HG03175 (cell line): ENCODE results near the gene FCER2.
"Not testable (repeated sequence)": the region's sequence is repeated elsewhere in the genome, so short reads cannot be mapped to it uniquely, and the experiment has no call there.

Experiments used
- ATAC-seq: cut with Tn5 transposase; IDR thresholded peaks from one replicate; pipeline ENCODE4 v1.9.1; 2021; ENCODE audit warnings: mild to moderate bottlenecking, moderate library complexity; ENCODE audit not compliant: unreplicated experiment

The FCER2 gene

GRCh38 chr19:7701654-7702457 is at the start of gene FCER2:
Gene FCER2 (minus strand): TSS chr19:7702131. CDS start chr19:7699760, 2,371 bp downstream.
- peak; percentile 59 for ATAC-seq

DNA sequence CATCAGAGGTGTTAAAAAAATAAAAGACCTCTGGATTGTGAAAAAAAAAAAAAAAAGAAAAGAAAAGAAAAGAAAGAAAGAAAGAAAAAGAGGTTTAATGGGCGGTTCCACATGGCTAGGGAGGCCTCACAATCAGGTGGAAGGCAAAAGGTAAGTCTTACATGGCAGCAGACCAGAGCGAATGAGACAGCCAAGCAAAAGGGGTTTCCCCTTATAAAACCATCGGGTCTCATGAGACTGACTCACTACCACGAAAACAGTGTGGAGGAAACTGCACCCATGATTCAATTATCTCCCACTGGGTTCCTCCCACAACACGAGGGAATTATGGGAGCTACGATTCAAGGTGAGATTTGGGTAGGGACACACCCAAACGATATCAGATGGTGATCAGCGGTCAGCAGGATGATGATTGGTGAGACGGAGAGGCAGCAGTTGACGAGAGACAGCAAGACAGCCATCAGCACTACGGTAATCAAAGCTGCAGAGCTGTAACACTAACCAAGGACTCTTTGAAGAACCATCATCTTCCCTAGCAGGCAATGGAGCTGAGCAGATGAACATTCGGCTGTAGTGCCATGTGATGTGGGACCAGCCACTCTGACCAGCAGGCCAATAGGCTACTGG is 49.3 kb upstream of the FCER2 start:
- ATAC-seq = no peak

DNA sequence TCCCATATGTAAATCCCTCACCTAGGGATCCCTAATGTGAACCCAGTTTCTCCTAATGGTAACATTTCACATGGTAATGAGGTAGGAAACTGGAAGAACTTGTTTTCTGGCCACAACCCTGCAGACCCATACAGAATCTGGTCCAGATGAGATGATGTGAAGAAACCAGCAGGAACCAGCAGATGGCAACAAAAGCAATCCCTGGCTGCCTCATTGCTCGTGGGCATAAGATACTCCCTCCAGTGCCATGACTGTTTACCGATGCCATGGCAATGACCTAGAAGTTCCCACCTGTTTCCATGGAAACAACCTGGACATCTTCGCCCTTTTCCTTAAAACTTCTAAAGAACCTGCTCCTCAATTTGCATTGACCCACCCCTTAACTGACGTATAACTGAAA is 46.8 kb upstream of the FCER2 start:
- ATAC-seq = no peak

- ATAC-seq = no peak
These were observed 46.2 kb upstream of the FCER2 start for GRCh38 chr19:7748171-7748570.

DNA sequence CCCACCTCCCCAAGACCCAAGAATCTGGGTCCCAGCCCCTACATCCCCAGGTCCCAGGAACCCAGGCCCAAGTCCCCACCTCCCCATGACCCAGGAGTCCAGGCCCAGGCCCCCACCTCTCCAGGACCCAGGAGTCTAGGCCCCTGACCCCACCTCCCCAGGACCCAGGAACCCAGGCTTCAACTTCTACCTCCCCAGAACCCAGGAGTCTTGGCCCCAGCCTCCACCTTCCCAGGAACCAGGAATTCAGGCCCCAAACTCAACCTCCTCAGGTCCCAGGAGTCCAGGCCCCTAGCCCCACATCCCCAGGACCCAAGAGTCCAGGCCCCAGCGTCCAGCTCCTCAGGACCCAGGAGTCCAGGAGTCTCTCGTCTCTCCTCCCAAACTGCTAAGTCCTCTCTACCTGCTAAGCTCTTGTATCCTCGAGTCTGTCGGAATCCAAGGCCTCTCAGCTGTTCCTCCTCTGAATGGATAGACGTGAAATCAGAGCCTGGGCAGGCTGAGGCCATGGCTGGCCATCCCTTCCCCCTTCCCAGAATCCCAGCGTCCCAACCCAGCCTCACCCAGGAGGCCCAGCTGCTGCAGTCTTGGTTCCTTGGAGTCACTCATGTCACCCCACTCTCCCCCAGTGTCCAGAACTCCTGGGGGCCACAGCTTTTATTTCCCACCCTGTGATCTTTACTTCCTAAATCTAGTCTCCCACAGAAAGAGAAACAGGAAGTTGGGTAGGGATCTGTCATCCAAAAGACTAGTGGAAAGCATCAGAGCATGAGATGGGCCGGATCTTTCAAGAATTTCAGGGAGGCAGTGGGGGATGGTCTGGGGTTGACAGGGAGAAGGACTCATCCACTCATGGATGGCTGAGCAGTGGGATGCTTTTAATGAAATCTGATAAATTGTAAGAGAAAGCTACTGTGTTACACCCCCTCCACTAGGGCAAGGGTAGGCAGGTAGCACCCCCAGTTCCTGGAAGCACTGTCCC is 45.3 kb upstream of the FCER2 start, which contains the start of gene CD209:
TSS of gene CD209 (minus strand) at position 632 of the 982 bp plus-strand sequence. CDS start at position 609, 23 bp downstream.
- ATAC-seq = no peak

DNA sequence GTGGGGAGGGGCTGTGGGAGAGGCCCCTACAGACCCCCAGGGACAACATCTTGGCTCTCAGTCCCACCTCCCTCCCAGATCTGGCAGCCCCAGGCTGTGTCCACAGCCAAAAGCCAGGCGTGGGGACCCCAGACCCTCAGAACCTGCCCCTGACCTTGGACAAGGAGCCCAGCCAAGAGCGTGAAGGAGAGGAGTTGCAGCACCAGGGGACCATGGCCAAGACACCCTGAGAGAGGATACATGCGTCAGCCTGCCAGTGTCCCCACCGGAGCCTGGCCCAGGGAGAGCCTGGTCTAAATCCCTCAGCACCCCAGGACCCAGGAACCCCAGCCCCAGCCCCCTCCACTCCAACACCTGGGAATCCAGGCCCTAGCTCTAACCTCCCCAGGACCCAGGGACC is 44.4 kb upstream of the FCER2 start:
- not testable (repeated sequence) for ATAC-seq

GRCh38 chr19:7744871-7745650 is 43.1 kb upstream of the FCER2 start:
- ATAC-seq = no peak

DNA sequence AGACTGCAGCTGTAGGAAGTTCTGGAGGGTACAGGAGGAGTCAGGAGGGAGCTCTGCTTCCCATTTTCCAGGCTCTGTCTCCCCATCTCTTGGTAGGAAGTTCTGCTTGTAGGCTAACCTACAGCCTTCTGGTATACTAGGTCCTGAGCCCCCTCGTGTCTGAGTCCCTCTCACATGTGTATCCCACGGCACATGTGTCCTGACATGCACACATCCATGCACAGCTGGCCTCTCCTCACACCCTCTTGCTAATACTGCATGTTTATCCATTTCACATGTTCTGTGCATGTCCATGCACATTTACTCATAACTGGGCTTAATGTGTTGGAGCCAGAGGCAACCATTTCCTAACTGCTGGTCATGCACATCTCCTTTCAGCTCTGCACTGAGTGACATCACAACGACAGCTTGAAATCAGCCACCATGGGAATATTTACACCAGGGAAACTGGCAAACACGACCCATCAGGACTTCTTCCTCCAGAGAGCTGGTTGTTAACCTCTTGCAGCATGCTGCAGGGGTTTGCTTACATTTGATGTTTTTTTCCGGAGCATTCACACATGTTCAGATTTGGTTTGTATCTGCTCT is 42.4 kb upstream of the FCER2 start:
- no peak for ATAC-seq

DNA sequence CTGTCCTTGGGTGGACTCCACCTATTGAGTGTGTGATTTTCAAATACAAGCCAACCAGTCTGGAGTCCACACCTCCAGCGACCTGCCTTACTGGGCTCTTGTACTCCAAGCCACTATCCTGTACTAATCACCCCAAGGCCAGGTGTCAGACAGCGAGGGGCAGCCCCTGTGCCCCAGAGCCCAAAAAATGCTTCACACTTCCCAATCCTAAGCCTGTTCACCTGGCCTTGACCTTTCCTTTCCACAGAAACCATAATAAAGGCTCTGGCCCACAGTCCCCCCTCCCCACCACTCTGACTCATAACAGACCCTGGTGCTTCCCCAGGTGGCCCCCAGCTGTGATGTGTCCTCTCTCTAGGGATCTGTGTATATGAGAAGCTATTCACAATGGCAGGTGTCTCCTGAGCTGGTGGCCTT is 41.5 kb upstream of the FCER2 start:
- ATAC-seq = peak; percentile 57

DNA sequence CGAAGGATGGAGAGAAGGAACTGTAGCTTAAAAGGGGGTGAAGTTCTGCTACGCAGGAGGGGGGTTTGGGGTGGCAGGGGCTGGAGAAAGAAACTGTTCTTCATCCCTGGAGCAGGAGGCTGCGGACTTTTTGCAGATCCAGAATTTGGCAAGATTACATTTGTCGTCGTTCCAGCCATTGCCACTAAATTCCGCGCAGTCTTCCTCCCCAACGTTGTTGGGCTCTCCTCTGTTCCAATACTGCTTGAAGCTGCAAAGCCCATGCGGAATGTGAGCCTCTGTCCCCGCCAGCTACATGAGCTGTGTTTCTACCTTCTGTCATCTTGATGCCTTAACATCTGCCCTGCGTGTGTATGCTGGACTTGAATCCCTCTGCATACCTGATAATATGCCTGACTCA is 41.1 kb upstream of the FCER2 start:
- ATAC-seq = no peak

GRCh38 chr19:7742575-7742974 is 40.6 kb upstream of the FCER2 start:
- ATAC-seq = no peak

- no peak for ATAC-seq
These were observed 38.7 kb upstream of the FCER2 start for GRCh38 chr19:7740682-7741054.

- no peak for ATAC-seq
These were observed 38.1 kb upstream of the FCER2 start for GRCh38 chr19:7739801-7740681.

- no peak for ATAC-seq
These were observed 37.4 kb upstream of the FCER2 start for GRCh38 chr19:7739211-7739755.

DNA sequence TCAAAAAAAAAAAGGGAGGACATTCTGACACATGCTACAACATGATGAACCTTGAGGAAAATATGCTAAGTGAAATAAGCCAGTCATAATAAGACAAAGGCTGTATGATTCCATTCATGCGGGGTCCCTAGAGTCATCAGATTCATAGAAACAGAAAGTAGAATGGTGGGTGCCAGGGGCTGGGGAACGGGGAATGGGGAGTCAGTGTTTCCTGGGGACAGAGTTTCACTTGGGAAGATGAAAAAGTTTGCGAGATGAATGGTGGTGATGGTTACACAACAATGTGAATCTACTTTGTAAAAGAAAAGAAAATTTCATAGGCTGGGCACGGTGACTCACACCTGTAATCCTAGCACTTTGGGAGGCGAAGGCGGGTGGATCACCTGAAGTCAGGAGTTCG is 36.1 kb upstream of the FCER2 start:
- ATAC-seq = no peak

GRCh38 chr19:7737215-7737614 is 35.3 kb upstream of the FCER2 start:
- ATAC-seq = no peak

DNA sequence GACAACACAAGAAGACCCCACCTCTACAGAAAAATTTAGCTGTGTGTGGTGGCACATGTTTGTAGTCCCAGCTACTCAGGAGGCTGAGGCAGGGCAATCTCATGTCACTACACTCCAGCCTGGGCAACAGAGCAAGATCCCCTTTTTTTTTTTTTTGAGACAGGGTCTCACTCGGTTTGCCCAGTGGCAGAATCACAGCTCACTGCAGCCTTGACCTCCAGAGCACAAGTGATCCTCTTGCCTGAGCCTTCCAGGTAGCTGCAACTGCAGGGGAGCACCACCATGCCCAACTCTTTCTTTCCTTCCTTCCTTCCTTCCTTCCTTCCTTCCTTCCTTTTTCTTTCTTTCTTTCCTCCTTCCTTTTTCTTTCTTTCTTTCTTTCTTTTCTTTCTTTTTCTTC is 34.2 kb upstream of the FCER2 start:
- no peak for ATAC-seq

GRCh38 chr19:7734220-7735203 is 32.6 kb upstream of the FCER2 start:
- no peak for ATAC-seq
